Measurements from ENCODE around the gene OOSP2.

- TF ChIP-seq CTCF (IDR thresholded peaks at IDR 0.05) (no peak), POLR2A (IDR thresholded peaks at IDR 0.05) (no peak), POLR2AphosphoS5 (IDR thresholded peaks at IDR 0.05) (no peak)
Observed at GRCh38 chr11:60003729-60004128, 36.5 kb upstream of the OOSP2 start.

Measured in sigmoid colon (tissue), 4 donors.